Hepatocyte (in vitro differentiated cells): ENCODE measurements around the gene TMEM115. TPM values are rescaled to one million over a fixed set of nuclear protein-coding genes. Genes with fewer than 3 reads are reported as not detected.

ENCODE experiments used
- DNase-seq: peaks from one replicate; pipeline ENCODE4 v3.0.0-alpha.2; 2016; ENCODE audit warnings: low spot score
- H2AFZ ChIP-seq: fragments of 200-600 bp; sonication (generic); 2 replicates; pipeline ENCODE4 v1.6.0; 2016; ENCODE audit warnings: antibody characterized with exemption, mild to moderate bottlenecking
- H3K27ac ChIP-seq: fragments of 200-600 bp; sonication (generic); 2 replicates; pipeline ENCODE4 v1.5.1; 2016; ENCODE audit warnings: mild to moderate bottlenecking
- H3K27me3 ChIP-seq: fragments of 200-600 bp; sonication (generic); 2 replicates; pipeline ENCODE4 v1.6.1; 2016
- H3K36me3 ChIP-seq: fragments of 200-600 bp; sonication (generic); replicated peaks from 2 replicates; pipeline ENCODE4 v1.5.1; 2016; ENCODE audit warnings: low read depth; ENCODE audit not compliant: insufficient read depth
- H3K4me1 ChIP-seq: fragments of 200-600 bp; sonication (generic); 2 replicates; pipeline ENCODE4 v1.5.1; 2016; ENCODE audit warnings: mild to moderate bottlenecking, moderate library complexity; ENCODE audit not compliant: insufficient read depth
- H3K4me2 ChIP-seq: fragments of 200-600 bp; sonication (generic); 2 replicates; pipeline ENCODE4 v1.6.0; 2016
- H3K4me3 ChIP-seq: fragments of 200-600 bp; sonication (generic); 2 replicates; pipeline ENCODE4 v1.5.1; 2016; ENCODE audit warnings: mild to moderate bottlenecking
- H3K79me2 ChIP-seq: fragments of 200-600 bp; sonication (generic); 2 replicates; pipeline ENCODE4 v1.6.0; 2017; ENCODE audit warnings: mild to moderate bottlenecking
- H3K9me2 ChIP-seq: fragments of 200-600 bp; sonication (generic); replicated peaks from 2 replicates; pipeline ENCODE4 v1.6.0; 2017; ENCODE audit warnings: mild to moderate bottlenecking; ENCODE audit not compliant: insufficient read depth
- H3K9me3 ChIP-seq: fragments of 200-600 bp; sonication (generic); 2 replicates; pipeline ENCODE4 v1.5.1; 2016; ENCODE audit warnings: low read depth, mild to moderate bottlenecking
- H4K20me1 ChIP-seq: fragments of 200-600 bp; sonication (generic); 2 replicates; pipeline ENCODE4 v1.6.0; 2016; ENCODE audit warnings: mild to moderate bottlenecking; ENCODE audit not compliant: insufficient read depth, poor library complexity, severe bottlenecking
- EZH2 ChIP-seq: fragments of 200-600 bp; sonication (generic); IDR thresholded peaks from 2 replicates; pipeline ENCODE4 v1.6.1; 2016; ENCODE audit warnings: antibody characterized with exemption, mild to moderate bottlenecking, borderline replicate concordance
- EZH2phosphoT487 ChIP-seq: fragments of 200-600 bp; sonication (generic); IDR thresholded peaks from one replicate; pipeline ENCODE4 v1.6.1; 2018; ENCODE audit warnings: antibody characterized with exemption, mild to moderate bottlenecking, low read depth, moderate library complexity; ENCODE audit not compliant: unreplicated experiment, severe bottlenecking
- WGBS: methylation state at CpG from one replicate; pipeline ENCODE4 v1.1.6; 2016; ENCODE audit warnings: low lambda C conversion rate; ENCODE audit errors: missing lambda C conversion rate; 5-methylcytosine and 5-hydroxymethylcytosine counted together
- polyA plus RNA-seq: library from polyadenylated mRNA; unstranded; fragments of >200 nt; fragmentation: Nextera tagmentation; extraction: Ambion mirVana; gene quantifications from 2 replicates; pipeline ENCODE4 v1.2.1, GENCODE V29; 2016
- total RNA-seq: library from RNA; depleted of rRNA; stranded (reverse); fragments of >200 nt; gene quantifications from 2 replicates; pipeline ENCODE4 v1.2.3, GENCODE V29; 2014
- TF ChIP-seq, protein P1 (sequence below): fragments of 200-600 bp; sonication (generic); IDR thresholded peaks from 2 replicates; pipeline ENCODE4 v1.5.1; 2016; ENCODE audit warnings: antibody characterized with exemption, mild to moderate bottlenecking; ENCODE audit not compliant: poor library complexity

The TMEM115 gene
- total and polyA plus RNA-seq, 2 experiments from 2014 or later, result 49.3 to 69.9 TPM

DNA sequence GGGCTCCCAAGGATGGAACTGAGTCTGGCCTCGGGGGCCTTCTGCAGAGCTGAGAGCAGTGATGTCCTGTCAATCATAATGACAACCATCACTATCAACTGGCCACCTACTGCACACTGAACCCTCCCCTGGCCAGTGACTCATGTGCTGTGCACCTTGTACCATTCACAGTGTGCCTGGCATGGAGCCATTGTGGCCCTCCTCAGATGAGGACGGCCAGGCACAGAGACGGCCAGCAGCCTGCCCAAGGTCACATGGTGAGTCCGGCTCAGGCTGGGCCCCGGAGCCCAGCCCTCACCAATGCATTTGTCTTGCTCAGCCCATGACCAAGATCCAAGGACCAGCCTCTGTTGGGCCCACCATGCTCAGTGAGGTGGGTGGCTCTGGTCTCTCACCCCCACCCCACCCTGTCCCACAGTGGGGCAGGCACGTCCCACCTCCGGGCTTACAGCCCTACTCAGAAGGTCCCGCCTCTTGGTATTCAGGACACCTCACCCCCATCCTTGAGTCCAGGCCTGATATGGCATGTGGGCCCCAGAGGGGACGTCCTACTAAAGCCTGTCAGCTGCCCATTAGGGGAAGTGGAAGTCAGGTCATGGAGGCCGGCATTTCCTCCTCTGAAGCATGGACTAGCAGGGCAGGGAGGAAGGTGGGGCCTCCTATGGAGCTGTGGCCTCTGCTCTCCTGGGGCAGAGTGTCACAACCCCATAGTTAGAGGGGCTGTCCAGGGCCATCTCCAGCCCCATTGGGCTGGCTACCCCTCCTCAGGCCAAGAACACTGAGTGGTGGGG lies 35.9 kb upstream of the TMEM115 start:
- Histone ChIP-seq H3K9me2 (no peaks in the 10 kb centered on the region), H3K36me3 (no peaks in the 10 kb centered on the region), H3K4me2 (no peak overlapping the region), H3K27ac (no peak overlapping the region), H3K4me1 (no peaks in the 10 kb centered on the region), H2AFZ (no peak overlapping the region), H3K9me3 (no peaks in the 10 kb centered on the region), H3K27me3 (no peaks in the 10 kb centered on the region), H3K79me2 (no peaks in the 10 kb centered on the region), H4K20me1 (no peaks in the 10 kb centered on the region), H3K4me3 (no peak overlapping the region)
- no peak for DNase-seq
- WGBS, result 82% methylated on average over 10 of the region's 10 CpGs
- TF ChIP-seq, protein P1, sequence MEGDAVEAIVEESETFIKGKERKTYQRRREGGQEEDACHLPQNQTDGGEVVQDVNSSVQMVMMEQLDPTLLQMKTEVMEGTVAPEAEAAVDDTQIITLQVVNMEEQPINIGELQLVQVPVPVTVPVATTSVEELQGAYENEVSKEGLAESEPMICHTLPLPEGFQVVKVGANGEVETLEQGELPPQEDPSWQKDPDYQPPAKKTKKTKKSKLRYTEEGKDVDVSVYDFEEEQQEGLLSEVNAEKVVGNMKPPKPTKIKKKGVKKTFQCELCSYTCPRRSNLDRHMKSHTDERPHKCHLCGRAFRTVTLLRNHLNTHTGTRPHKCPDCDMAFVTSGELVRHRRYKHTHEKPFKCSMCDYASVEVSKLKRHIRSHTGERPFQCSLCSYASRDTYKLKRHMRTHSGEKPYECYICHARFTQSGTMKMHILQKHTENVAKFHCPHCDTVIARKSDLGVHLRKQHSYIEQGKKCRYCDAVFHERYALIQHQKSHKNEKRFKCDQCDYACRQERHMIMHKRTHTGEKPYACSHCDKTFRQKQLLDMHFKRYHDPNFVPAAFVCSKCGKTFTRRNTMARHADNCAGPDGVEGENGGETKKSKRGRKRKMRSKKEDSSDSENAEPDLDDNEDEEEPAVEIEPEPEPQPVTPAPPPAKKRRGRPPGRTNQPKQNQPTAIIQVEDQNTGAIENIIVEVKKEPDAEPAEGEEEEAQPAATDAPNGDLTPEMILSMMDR, result no peak
- TF ChIP-seq EZH2 (no peak), EZH2phosphoT487 (no peak)

DNA sequence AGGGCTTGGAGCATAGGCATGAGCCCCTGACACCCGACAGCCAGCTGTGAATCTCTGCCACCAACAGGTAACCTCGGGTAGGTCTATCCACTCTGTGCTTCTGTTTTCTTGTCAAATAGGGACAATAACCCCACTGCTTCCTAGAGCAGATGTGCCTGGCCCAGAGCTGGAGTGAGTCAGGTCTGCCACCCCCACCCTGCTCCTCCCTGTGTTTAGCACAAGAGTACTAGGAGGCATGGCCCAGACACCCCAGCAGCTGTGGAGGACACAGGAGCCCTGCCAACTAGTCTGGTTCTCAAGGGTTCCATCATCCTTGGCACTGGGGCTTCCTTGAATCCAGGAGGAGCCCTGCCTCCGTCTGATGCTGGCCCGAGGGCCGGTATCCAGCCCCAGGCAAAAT lies 33.7 kb upstream of the TMEM115 start:
- TF ChIP-seq, protein P1, result no peak
- TF ChIP-seq EZH2 (no peak), EZH2phosphoT487 (no peak)
- H3K79me2 ChIP-seq, result no peaks in the 10 kb centered on the region
- H3K9me2 ChIP-seq, result no peaks in the 10 kb centered on the region
- WGBS, result 78% methylated on average over 5 of the region's 5 CpGs
- no peaks in the 10 kb centered on the region for H3K9me3 ChIP-seq
- no peak overlapping the region for H3K4me2 ChIP-seq
- no peak overlapping the region for H3K27ac ChIP-seq
- no peaks in the 10 kb centered on the region for H3K27me3 ChIP-seq
- H4K20me1 ChIP-seq, result no peaks in the 10 kb centered on the region
- H3K4me1 ChIP-seq, result no peaks in the 10 kb centered on the region
- DNase-seq, result no peak
- no peak overlapping the region for H3K4me3 ChIP-seq
- no peaks in the 10 kb centered on the region for H3K36me3 ChIP-seq
- H2AFZ ChIP-seq, result no peak overlapping the region

DNA sequence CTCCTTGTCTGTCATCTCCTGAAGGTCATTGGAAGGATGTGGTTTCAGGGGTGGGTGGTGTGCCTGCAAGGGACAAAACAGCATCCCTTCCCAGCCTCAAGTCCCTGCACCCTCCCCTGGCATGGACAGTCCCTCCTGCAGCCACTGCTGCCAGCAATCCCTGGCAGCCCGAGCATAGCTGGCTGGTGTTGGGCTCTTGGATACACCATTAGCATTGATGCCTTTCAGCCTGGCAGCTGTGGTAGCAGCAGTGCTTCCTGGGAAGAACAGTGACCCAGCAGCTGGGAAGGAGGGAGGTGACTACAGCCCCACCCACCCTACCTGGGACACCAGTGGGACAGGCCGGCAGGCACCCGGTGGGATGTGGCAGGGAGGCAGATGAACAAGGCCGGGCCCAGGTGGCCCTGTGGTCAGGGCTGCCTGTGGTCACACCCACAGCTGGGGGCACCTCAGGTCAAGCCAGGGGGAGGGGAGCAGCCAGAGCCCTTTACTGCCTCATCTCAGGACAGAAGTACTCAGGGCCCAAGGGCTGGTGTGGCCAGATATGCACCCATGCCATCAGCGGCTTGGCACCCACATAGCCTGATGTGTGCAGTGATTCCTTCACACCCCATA lies 32.9 kb upstream of the TMEM115 start:
- H3K27me3 ChIP-seq, result no peaks in the 10 kb centered on the region
- DNase-seq, result no peak
- H3K9me2 ChIP-seq, result no peaks in the 10 kb centered on the region
- H3K4me2 ChIP-seq, result no peak overlapping the region
- H4K20me1 ChIP-seq, result no peaks in the 10 kb centered on the region
- H3K4me1 ChIP-seq, result no peaks in the 10 kb centered on the region
- H2AFZ ChIP-seq, result no peak overlapping the region
- TF ChIP-seq EZH2, result no peak
- H3K4me3 ChIP-seq, result no peak overlapping the region
- WGBS, result 69% methylated on average over 5 of the region's 5 CpGs
- H3K36me3 ChIP-seq, result no peaks in the 10 kb centered on the region
- H3K27ac ChIP-seq, result no peak overlapping the region
- H3K9me3 ChIP-seq, result no peaks in the 10 kb centered on the region
- H3K79me2 ChIP-seq, result no peaks in the 10 kb centered on the region

DNA sequence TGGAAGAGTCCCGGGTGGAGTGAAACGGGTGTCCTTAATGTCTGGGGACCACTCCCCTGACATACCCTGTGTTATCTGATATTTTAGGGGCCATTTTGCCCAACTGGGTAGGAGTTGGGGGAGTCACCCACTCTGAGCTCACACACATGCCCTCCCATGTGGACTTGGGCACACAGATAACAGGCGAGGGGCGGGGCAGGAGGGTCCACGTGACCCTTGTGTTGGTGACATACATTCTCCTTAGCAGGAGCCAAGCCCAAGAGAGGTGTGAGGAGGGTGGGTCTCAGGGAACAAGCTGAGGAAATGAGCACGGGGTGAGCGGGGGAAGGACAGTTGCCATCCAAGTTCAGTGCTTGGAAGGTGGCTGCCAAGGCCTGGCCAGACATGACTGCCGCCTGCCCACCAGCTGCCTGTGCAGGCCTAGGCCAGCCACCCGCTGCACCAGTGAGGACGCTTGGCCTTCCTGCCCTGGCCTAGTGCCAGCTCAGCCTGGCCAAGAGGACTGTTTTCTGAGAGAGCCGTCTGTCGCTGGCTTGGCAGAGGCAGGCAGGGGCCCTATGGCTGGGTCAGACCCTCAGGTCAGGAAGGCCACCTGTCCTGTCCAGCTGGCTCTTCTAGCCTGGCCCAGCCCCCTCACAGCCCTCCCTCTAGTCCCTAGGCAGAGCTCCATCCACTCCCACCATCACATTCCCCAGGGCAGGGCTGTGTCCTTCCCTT lies 31.3 kb upstream of the TMEM115 start:
- Histone ChIP-seq H3K79me2 (no peaks in the 10 kb centered on the region), H3K4me2 (no peak overlapping the region), H3K27me3 (no peaks in the 10 kb centered on the region), H3K4me3 (no peak overlapping the region), H3K27ac (no peak overlapping the region), H3K9me2 (no peaks in the 10 kb centered on the region), H3K36me3 (no peaks in the 10 kb centered on the region), H3K4me1 (no peaks in the 10 kb centered on the region), H4K20me1 (no peaks in the 10 kb centered on the region), H3K9me3 (no peaks in the 10 kb centered on the region), H2AFZ (no peak overlapping the region)
- TF ChIP-seq, protein P1, result no peak
- TF ChIP-seq EZH2, result no peak
- TF ChIP-seq EZH2phosphoT487, result no peak
- peak; percentile 26 for DNase-seq
- 83% methylated on average over 12 of the region's 12 CpGs for WGBS
